Suprapubic skin (tissue), 4 donors: ENCODE results near the gene FAM89B.

Experiments
- EP300 ChIP-seq: sonication (generic); formaldehyde crosslinking; IDR thresholded peaks from one replicate; pipeline ENCODE4 v1.6.1; 2017; ENCODE audit warnings: antibody characterized with exemption
- POLR2A ChIP-seq, 2 donors: fragments of 450-650 bp; IDR thresholded peaks; one replicate each; pipeline ENCODE4 v1.6.1; 2017; ENCODE audit warnings: antibody characterized with exemption in 2 of 2, mild to moderate bottlenecking in 2 of 2, moderate library complexity in 2 of 2
- POLR2AphosphoS5 ChIP-seq, 3 donors: sonication (generic); formaldehyde crosslinking; IDR thresholded peaks; one replicate each; pipeline ENCODE4 v1.6.1; 2017; ENCODE audit warnings: antibody characterized with exemption in 3 of 3
- TF ChIP-seq, protein P1 (sequence below), 2 donors: fragments of 200-600 bp in 1 of 2; fragments of 450-650 bp in 1 of 2; sonication (generic) in 1 of 2; IDR thresholded peaks; one replicate each; pipeline ENCODE4 v1.5.1; 2016 to 2019; ENCODE audit warnings: antibody characterized with exemption in 2 of 2, mild to moderate bottlenecking in 1 of 2, moderate library complexity in 1 of 2

DNA sequence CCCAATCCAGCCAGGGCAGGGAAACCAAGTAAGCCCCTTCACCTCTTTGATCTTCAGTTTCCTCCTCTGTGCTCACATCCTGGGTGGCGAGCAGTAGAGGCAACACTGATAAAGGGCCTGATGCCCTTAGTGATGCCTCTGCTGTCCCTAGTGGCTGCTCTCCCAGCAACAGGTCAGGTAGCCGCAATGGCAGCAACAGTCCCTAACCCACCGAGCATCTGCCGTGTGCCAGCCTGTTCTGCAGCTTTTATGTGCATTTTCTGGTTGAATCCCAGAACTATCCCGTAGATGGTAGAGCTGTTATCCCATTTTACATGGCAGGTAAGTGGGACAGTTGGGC is 42.2 kb upstream of the FAM89B start:
- TF ChIP-seq, protein P1, sequence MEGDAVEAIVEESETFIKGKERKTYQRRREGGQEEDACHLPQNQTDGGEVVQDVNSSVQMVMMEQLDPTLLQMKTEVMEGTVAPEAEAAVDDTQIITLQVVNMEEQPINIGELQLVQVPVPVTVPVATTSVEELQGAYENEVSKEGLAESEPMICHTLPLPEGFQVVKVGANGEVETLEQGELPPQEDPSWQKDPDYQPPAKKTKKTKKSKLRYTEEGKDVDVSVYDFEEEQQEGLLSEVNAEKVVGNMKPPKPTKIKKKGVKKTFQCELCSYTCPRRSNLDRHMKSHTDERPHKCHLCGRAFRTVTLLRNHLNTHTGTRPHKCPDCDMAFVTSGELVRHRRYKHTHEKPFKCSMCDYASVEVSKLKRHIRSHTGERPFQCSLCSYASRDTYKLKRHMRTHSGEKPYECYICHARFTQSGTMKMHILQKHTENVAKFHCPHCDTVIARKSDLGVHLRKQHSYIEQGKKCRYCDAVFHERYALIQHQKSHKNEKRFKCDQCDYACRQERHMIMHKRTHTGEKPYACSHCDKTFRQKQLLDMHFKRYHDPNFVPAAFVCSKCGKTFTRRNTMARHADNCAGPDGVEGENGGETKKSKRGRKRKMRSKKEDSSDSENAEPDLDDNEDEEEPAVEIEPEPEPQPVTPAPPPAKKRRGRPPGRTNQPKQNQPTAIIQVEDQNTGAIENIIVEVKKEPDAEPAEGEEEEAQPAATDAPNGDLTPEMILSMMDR (IDR thresholded peaks at IDR 0.05), result no peak
- TF ChIP-seq EP300 (no peak), POLR2AphosphoS5 (IDR thresholded peaks at IDR 0.05) (no peak), POLR2A (IDR thresholded peaks at IDR 0.05) (no peak)
